Thymus (tissue), 14 donors: ENCODE results near the gene TBK1. TPM values are rescaled to one million over a fixed set of nuclear protein-coding genes. Genes with fewer than 3 reads are reported as not detected.
A peak's percentile ranks its signal among the peaks of the same experiment; 100 is the strongest.

ENCODE experiments used
- DNase-seq, 9 donors: peaks; one replicate each; pipeline ENCODE4 v3.0.0-alpha.2; 2013; ENCODE audit warnings: low spot score in 9 of 9, low read depth in 6 of 9, missing footprints in 1 of 9
- H3K27ac ChIP-seq, 2 donors: one replicate each; pipeline ENCODE4 v1.5.1; 2013; ENCODE audit warnings: control low read depth in 1 of 2, low read depth in 1 of 2, low read length in 1 of 2, mild to moderate bottlenecking in 1 of 2, moderate library complexity in 1 of 2
- H3K27me3 ChIP-seq, 2 donors: one replicate each; pipeline ENCODE4 v1.5.1; 2013; ENCODE audit warnings: low read length in 1 of 2; ENCODE audit not compliant: control insufficient read depth in 2 of 2, insufficient read depth in 1 of 2
- H3K36me3 ChIP-seq, 2 donors: one replicate each; pipeline ENCODE4 v1.5.1; 2013; ENCODE audit warnings: low read length in 1 of 2, mild to moderate bottlenecking in 1 of 2, moderate library complexity in 1 of 2; ENCODE audit not compliant: control insufficient read depth in 2 of 2, insufficient read depth in 2 of 2
- H3K4me1 ChIP-seq, 2 donors: one replicate each; pipeline ENCODE4 v1.5.1; 2013; ENCODE audit warnings: low read length in 2 of 2; ENCODE audit not compliant: control insufficient read depth in 2 of 2, insufficient read depth in 2 of 2
- H3K4me3 ChIP-seq, 2 donors: one replicate each; pipeline ENCODE4 v1.5.1; 2013; ENCODE audit warnings: low read length in 2 of 2, control low read depth in 1 of 2, mild to moderate bottlenecking in 1 of 2
- H3K9me3 ChIP-seq, 2 donors: one replicate each; pipeline ENCODE4 v1.5.1; 2013; ENCODE audit warnings: low read length in 1 of 2, mild to moderate bottlenecking in 1 of 2; ENCODE audit not compliant: control insufficient read depth in 2 of 2, insufficient read depth in 1 of 2
- WGBS: extraction: QIAGEN DNeasy Blood & Tissue Kit; methylation state at CpG from one replicate; pipeline ENCODE4 v1.1.7; 2013; 5-methylcytosine and 5-hydroxymethylcytosine counted together
- long read RNA-seq, 10 donors: transcript quantifications; one replicate each; lab custom pipeline, GENCODE V29; 2026
- polyA plus RNA-seq: library from polyadenylated mRNA; stranded (reverse); fragments of 200-250 nt; gene quantifications from one replicate; pipeline ENCODE4 v1.2.3, GENCODE V29; 2013
- total RNA-seq: library from RNA; stranded (reverse); fragments of 120-200 nt; gene quantifications from one replicate; pipeline ENCODE4 v1.2.4, GENCODE V29; 2013
- donor health status: healthy.

TBK1 gene
- total RNA-seq (10.6 TPM), polyA plus RNA-seq (18.8 TPM)
- long read RNA-seq, donor 1, result 0 reads
- long read RNA-seq, donor 2, result 0 reads
- long read RNA-seq, donor 3, partial matches to known transcripts, result 0 of 3 reads
- long read RNA-seq, donor 3, other reads (novel, unspliced or antisense), result 0 of 3 reads
- long read RNA-seq, donor 4, result 0 reads
- long read RNA-seq, donor 5, partial matches to known transcripts, result 0 of 2 reads
- long read RNA-seq, donor 5, other reads (novel, unspliced or antisense), result 0 of 2 reads
- long read RNA-seq, donor 6, partial matches to known transcripts, result 0 of 3 reads
- long read RNA-seq, donor 6, other reads (novel, unspliced or antisense), result 0 of 3 reads
- long read RNA-seq, donor 7, partial matches to known transcripts, result 0 of 1 reads
- long read RNA-seq, donor 7, other reads (novel, unspliced or antisense), result 0 of 1 reads
- long read RNA-seq, donor 8, result 0 reads
- long read RNA-seq, donor 9, result 0 reads
- long read RNA-seq, donor 10, partial matches to known transcripts, result 0 of 1 reads
- long read RNA-seq, donor 10, other reads (novel, unspliced or antisense), result 0 of 1 reads

GRCh38 chr12:64451687-64452558 lies at the start of gene TBK1:
Gene TBK1, plus strand, starts transcription at chr12:64452120. Its CDS starts 3,751 bp downstream, at chr12:64455871.
- Histone ChIP-seq H3K9me3 (no peaks in the 10 kb centered on the region), H3K4me1 (peaks cover 4 to 14% of the 10 kb centered on the region in 2 donors), H3K36me3 (peaks cover 0 to 9% of the 10 kb centered on the region in 2 donors), H3K27ac (peak within 1 kb of the TSS; percentile 73 to 80), H3K27me3 (peaks cover 2 to 17% of the 10 kb centered on the region in 2 donors), H3K4me3 (peak within 1 kb of the TSS; percentile 63 to 64)
- under 1% methylated on average over 94 of the region's 94 CpGs for WGBS
- peak in 1 of 9 donors; percentile 36 for DNase-seq

GRCh38 chr12:64402181-64402580 lies 49.7 kb upstream of the TBK1 start:
- Histone ChIP-seq H3K36me3 (no peaks in the 10 kb centered on the region), H3K27me3 (no peaks in the 10 kb centered on the region), H3K4me3 (no peak overlapping the region), H3K9me3 (no peaks in the 10 kb centered on the region), H3K4me1 (peaks cover 3 to 9% of the 10 kb centered on the region in 2 donors), H3K27ac (no peak overlapping the region)
- 95% methylated on average over 5 of the region's 5 CpGs for WGBS
- DNase-seq, result no peak

DNA sequence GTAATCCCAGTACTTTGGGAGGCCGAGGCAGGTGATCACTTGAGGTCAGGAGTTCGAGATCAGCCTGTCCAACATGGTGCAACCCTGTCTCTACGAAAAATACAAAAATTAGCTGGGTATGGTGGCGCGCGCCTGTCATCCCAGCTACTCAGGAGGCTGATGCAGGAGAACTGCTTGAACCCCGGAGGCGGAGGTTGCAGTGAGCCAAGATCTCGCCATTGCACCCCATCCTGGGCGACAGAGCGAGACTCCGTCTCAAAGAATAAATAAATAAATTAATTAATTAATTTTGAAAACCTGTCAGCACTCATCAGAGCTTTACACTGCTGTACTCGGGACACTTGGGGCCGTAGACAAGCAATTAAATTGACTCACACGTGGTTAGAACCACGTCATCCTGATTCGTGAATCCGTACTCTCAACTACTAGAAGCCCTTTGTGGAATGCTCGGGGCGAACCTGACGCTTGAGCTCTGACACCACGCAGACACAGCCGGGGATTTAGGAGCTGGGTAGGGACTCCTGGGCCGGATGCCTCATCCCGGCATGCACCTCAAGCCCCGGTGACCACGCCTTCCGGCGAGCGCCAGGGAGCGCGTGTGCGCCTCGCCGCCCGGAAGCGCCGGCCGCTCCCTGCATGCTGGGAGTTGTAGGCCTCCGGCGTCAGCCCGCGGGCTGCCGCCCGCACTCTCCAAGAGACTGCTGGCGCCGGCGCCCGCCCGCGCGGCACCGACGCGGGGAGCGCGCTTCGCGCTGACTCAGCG lies 48.0 kb upstream of the TBK1 start, which contains the start of gene XPOT:
TSS of gene XPOT (plus strand) at position 686 of the 763 bp plus-strand sequence. CDS start 5,644 bp downstream, outside the sequence.
- H3K36me3 ChIP-seq, result no peaks in the 10 kb centered on the region
- H3K27me3 ChIP-seq, result no peaks in the 10 kb centered on the region
- DNase-seq, result peak; percentile 86 to 97 (median 91)
- H3K4me3 ChIP-seq, result peak within 1 kb of the TSS; percentile 93 to 97
- peaks cover 3 to 9% of the 10 kb centered on the region in 2 donors for H3K4me1 ChIP-seq
- WGBS, result 13% methylated on average over 60 of the region's 60 CpGs
- no peaks in the 10 kb centered on the region for H3K9me3 ChIP-seq
- peak within 1 kb of the TSS; percentile 89 for H3K27ac ChIP-seq

DNA sequence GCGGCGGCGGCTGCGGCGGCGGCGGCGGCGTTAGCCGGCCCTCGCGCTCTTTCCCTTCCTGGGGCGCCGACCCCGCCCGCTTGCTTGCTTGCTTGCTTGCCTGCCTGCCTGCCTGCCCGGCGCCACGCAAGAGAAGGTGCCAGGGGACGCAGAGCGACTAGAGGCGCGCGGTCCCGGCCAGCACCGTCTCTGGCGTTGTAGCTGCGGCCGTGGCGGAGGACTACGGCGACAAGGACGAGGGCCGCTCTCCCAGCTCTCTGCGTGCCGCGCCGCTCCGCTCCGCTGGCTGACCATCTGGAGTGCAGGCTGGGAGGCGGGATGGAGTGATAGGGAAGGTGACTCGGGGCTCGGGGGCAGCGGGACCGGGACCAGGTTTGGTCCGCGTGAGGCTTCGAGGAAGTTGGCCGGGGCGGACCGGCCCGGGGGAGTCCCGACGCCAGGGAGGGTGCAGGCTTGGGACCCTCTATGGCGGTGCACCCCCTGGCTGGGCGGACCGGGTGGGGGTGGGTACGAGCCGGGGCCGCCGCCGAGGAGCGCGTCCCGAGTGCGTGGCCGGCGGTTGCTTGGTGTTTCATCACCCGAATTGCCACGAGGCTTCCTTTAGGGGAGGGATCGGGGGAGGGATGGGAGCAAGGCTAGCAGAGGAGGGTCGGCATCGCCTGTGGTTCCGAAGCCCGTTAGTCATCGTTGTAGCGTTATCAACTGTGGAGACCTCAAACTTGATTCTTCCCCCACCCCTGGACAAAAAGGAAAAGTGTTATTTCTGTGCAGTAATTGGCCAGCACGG lies 47.3 kb upstream of the TBK1 start:
- H3K9me3 ChIP-seq, result no peaks in the 10 kb centered on the region
- DNase-seq, result peak in 5 of 9 donors; percentile 26 to 56 (median 35)
- H3K4me3 ChIP-seq, result peak overlapping the region; percentile 93 to 97
- H3K27ac ChIP-seq, result peak overlapping the region; percentile 89
- H3K27me3 ChIP-seq, result no peaks in the 10 kb centered on the region
- peaks cover 3 to 9% of the 10 kb centered on the region in 2 donors for H3K4me1 ChIP-seq
- H3K36me3 ChIP-seq, result no peaks in the 10 kb centered on the region
- 1% methylated on average over 78 of the region's 78 CpGs for WGBS

DNA sequence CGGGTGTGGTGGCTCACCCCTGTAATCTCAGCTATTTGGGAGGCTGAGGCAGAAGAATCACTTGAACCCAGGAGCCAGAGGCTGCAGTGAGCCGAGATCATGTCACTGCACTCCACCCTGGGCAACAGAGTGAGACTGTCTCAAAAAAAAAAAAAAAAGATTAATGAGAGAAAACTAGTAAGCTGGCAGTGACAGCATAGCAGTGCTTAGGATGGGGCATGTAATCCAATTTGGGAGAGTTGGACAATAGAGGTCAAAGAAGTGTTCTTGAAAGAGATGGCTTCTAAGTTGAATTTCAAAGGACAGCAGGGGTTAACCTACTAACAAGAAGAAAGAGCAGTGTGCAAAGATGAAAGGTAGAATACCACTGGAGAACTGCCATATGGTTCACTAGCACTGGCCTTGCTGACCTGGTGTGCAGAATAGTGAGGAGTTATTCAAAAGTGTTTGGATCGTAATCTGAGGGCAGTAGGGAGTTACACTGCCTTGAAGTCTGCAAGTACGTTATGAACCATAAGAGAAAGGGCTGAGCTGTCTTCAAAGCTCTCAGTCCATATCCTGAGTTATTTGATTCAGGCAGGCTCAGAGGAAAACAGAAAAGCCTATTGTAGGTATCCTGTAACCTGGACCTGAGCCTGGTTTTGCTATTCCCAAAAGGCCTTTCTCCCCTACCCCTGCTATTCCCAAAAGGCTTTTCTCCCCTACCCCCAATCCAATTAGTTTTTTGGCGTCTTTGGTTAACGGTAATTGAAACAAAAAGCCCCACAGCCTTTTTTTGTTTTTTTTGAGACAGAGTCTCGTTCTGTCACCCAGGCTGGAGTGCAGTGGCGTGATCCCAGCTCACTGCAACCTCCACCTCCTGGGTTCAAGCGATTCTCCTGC lies 44.3 kb upstream of the TBK1 start:
- 91% methylated on average over 9 of the region's 9 CpGs for WGBS
- DNase-seq, result no peak
- Histone ChIP-seq H3K27ac (no peak overlapping the region), H3K27me3 (no peaks in the 10 kb centered on the region), H3K36me3 (peaks cover 6 to 13% of the 10 kb centered on the region in 2 donors), H3K4me1 (peaks cover 3 to 9% of the 10 kb centered on the region in 2 donors), H3K4me3 (no peak overlapping the region), H3K9me3 (no peaks in the 10 kb centered on the region)

GRCh38 chr12:64411427-64411826 lies 40.5 kb upstream of the TBK1 start:
- H3K4me3 ChIP-seq, result no peak overlapping the region
- peaks cover 11 to 40% of the 10 kb centered on the region in 2 donors for H3K36me3 ChIP-seq
- H3K4me1 ChIP-seq, result no peaks in the 10 kb centered on the region
- H3K27ac ChIP-seq, result no peak overlapping the region
- no peaks in the 10 kb centered on the region for H3K27me3 ChIP-seq
- H3K9me3 ChIP-seq, result no peaks in the 10 kb centered on the region
- no peak for DNase-seq
- WGBS, result 99% methylated on average over 2 of the region's 2 CpGs

GRCh38 chr12:64412459-64412858 lies 39.5 kb upstream of the TBK1 start:
- no peaks in the 10 kb centered on the region for H3K27me3 ChIP-seq
- no peaks in the 10 kb centered on the region for H3K9me3 ChIP-seq
- H3K4me3 ChIP-seq, result no peak overlapping the region
- 99% methylated on average over 2 of the region's 2 CpGs for WGBS
- H3K4me1 ChIP-seq, result no peaks in the 10 kb centered on the region
- DNase-seq, result no peak
- no peak overlapping the region for H3K27ac ChIP-seq
- peaks cover 17 to 47% of the 10 kb centered on the region in 2 donors for H3K36me3 ChIP-seq
